Epithelial cell of proximal tubule (primary cell): ENCODE results near the gene MED29. TPM values are rescaled to one million over a fixed set of nuclear protein-coding genes. Genes with fewer than 3 reads are reported as not detected.

Source experiments
- DNase-seq: peaks from one replicate; pipeline ENCODE4 v3.0.0-alpha.2; 2011; ENCODE audit warnings: low read depth
- H3K4me3 ChIP-seq: 2 replicates; pipeline ENCODE4 v1.5.1; 2011; ENCODE audit warnings: low read depth, mild to moderate bottlenecking, low read length
- total RNA-seq: library from RNA; depleted of rRNA; stranded (reverse); fragments of >200 nt; gene quantifications from 2 replicates; pipeline ENCODE4 v1.2.3, GENCODE V29; 2015
- TF ChIP-seq, protein P1 (sequence below): conservative IDR thresholded peaks from 2 replicates; pipeline ENCODE4 v1.5.1; 2012; ENCODE audit warnings: low read depth, mild to moderate bottlenecking, low read length

MED29 gene
- total RNA-seq, 1 donor from 2014 or later, result 20.9 TPM

DNA sequence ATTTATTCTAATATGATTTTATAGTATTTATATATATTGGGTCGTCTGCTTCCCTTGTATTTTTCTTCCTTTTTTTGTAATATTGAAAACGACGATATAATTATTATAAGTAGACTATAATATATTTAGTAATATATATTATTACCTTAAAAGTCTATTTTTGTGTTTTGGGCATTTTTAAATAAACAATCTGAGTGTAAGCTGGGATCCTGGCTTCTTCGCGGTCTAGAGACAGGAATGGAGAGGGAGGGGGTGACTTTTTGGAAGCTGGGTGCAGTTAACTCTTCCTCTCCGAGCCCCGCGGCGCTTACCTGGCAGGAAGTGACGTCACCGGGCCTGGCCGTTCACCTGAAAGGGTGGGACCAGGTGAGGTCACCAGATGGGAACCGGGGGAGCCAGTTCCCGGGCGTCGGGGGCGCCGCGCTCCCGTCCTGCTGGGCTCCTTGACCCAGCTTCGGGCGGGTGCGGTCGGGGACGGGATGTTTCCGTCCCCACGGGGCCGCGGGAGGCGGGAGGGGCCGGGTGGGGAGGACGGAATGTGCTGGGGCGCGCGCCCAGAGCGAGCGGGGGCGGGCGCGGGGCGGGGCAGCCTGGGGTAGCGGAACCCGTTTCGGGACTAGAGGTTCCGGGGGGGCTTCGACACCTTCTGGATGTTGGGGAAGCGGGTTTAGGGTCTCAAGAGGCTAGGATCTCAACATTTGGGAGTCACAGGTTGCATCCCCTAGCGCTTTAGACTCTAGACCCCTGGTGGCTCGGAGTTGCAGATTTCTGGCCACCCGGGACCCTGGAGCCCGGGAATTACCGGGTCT, 18.2 kb downstream of the MED29 start:
- no peak for DNase-seq
- H3K4me3 ChIP-seq, result peak overlapping the region; percentile 80
- TF ChIP-seq, protein P1, sequence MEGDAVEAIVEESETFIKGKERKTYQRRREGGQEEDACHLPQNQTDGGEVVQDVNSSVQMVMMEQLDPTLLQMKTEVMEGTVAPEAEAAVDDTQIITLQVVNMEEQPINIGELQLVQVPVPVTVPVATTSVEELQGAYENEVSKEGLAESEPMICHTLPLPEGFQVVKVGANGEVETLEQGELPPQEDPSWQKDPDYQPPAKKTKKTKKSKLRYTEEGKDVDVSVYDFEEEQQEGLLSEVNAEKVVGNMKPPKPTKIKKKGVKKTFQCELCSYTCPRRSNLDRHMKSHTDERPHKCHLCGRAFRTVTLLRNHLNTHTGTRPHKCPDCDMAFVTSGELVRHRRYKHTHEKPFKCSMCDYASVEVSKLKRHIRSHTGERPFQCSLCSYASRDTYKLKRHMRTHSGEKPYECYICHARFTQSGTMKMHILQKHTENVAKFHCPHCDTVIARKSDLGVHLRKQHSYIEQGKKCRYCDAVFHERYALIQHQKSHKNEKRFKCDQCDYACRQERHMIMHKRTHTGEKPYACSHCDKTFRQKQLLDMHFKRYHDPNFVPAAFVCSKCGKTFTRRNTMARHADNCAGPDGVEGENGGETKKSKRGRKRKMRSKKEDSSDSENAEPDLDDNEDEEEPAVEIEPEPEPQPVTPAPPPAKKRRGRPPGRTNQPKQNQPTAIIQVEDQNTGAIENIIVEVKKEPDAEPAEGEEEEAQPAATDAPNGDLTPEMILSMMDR, result no peak

DNA sequence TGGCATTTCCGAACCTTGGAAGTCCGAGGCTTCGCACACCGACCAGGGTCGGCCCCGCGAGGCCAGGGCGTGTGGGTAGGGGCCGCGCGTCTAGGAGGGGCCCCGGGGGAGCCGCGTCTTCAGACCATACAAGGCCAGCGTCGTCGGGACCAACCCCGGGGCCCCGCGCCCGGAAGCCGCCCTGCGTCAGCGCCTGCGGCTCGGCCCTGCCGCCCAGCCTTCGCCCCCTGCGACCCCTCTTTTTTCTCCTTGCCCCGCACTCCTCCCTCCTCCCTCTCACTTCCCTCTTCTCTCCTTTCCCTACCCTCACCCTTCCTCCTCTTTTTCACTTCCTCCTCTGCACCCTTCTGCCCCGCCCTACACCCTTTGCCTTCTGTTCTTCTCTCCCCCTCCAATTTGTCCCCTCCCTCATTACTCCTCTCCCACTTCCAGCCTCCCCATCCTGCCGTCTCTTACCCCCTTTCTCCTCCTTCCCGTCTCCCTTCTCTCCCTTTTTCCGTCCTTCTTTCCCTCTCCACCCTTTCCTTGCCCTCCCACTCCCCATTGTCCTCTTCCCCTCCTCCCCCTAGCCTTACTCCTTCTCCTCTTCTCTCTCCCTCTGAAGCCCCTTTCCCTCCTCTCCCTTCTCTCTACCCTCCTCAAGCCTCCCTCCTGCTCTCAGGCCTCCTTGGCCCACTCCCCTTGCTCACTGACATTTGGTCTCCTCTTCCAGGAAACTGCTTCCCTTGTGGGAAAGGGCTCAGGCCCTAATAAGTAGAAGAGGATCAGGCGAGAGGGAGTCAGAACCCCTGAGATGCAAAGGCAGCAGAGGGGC, 19.0 kb downstream of the MED29 start:
- DNase-seq, result no peak
- TF ChIP-seq, protein P1, result no peak
- H3K4me3 ChIP-seq, result peak overlapping the region; percentile 80

DNA sequence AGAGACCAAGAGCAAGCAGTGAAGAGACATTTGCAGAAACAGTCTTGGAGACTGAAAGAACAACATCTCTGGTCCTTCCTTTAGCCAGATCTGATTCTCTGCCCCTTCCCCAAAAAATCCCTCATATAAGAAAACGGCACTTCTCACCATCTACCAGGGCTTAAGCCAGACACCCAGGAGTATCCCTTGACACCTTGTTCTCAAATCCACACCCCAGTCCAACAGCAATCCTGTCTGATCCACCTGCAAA, 19.6 kb downstream of the MED29 start:
- no peak for DNase-seq
- peak overlapping the region; percentile 80 for H3K4me3 ChIP-seq
- TF ChIP-seq, protein P1, result no peak

DNA sequence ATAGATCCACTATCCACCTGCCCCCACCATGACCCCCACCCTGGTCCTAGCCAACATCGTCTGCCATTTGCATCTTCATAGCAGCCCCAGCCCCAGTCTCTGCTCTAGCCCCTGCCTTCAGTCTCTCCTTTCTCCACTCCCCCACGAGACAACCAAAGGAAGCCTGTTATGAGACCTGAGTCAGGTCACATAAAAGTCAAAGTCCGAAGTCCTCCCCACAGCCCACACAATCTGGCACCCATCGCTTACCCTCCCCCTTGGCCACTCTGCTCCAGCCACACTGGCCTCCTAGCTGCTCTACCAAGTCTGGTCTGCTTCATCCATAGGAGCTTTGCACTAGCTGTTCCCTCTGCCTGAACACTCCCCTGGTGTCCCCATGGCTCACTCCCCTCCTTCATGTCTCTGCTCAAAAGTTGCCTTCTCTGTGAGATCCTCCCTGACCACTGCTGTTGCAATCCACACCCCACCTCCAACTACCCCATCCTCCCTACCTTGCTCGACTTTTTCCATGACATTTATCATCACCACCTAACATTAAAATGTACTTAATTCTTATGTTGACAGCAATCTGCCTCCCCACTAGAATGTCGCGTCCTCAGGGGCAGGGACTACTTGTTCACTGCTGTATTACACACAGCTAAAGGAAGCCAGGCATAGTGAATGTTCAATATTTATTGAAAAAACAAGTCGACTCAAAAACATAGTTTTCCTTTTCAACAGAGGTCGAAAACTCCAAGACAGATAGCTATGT, 20.1 kb downstream of the MED29 start:
- no peak for DNase-seq
- TF ChIP-seq, protein P1, result no peak
- H3K4me3 ChIP-seq, result peak overlapping the region; percentile 80

DNA sequence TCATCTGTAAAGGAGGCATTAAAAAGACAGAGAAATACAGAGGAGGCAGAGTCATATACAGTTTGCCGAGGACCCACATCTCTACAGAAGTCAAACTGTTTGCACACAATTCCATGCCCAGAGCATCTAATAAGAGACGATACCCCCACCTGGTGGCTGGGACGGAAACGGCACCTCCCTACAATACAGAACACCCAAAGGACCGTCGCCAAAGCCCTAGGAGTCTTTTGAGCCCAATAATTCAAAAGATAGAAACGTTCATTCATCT, 20.6 kb downstream of the MED29 start:
- H3K4me3 ChIP-seq, result peak overlapping the region; percentile 14
- DNase-seq, result peak; percentile 82
- TF ChIP-seq, protein P1, result peak; percentile 97

DNA sequence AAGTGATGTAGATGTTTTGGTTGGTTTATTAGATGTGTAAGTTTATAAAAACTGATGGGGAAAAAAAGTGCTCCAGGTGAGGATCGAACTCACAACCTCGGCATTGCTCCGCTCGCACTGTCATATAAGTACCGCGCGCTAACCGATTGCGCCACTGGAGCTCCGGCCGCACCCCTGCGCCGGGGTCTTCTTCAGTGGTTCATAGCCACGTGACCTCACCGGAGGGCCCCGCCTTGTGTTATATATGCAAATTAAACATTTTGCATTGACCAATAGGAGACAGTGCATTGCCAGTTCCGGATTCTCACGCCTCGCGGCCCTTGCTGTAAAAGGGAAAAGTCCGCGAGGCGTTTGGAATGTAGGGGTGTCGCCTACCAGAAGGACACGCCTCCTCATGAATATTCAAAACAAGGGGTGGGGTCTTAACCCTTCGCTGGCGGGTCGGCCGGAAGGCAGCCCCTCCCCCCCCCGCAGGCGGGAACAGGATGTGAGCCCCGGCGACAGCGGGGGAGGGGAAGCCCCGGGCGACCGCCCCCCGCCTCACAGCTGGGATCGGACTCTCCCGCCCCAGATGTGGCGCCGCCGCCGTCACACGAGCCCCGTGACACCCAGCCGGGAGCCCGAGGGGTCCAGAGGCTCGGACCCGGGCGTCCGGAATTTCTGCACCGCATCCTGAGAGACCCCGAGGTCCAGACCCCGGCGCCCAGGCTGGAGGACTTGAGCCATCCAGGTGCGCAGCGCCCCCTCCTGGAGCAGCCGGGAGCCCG, 21.1 kb downstream of the MED29 start, which contains the start of gene PLEKHG2:
TSS of gene PLEKHG2 (plus strand) at position 570 of the 767 bp plus-strand sequence. CDS start 1,418 bp downstream, outside the sequence.
- peak; percentile 95 for DNase-seq
- H3K4me3 ChIP-seq, result peak within 1 kb of the TSS; percentile 98
- TF ChIP-seq, protein P1, result peak; percentile 76
